Activated T-helper 1 cell treated with Interleukin-2 at 50 U/mL for 16 hours (primary cell): ENCODE measurements around the gene KLF12.

Experiments used
- DNase-seq: peaks from one replicate; pipeline ENCODE4 v3.0.0-alpha.2; 2020; ENCODE audit warnings: low read depth

KLF12 gene

GRCh38 chr13:74134221-74134776 lies at the start of gene KLF12:
Gene KLF12, minus strand, starts transcription at chr13:74134404.
- DNase-seq: peak; percentile 91

- no peak for DNase-seq
Observed at GRCh38 chr13:74182491-74182890, 48.3 kb upstream of the KLF12 start.

GRCh38 chr13:74174810-74175209 lies 40.6 kb upstream of the KLF12 start:
- no peak for DNase-seq

- no peak for DNase-seq
Observed at GRCh38 chr13:74173822-74174221, 39.6 kb upstream of the KLF12 start.

GRCh38 chr13:74171641-74172040 lies 37.4 kb upstream of the KLF12 start:
- no peak for DNase-seq

GRCh38 chr13:74169676-74170075 lies 35.5 kb upstream of the KLF12 start:
- no peak for DNase-seq

- DNase-seq: no peak
Observed at GRCh38 chr13:74168263-74168675, 34.1 kb upstream of the KLF12 start.

GRCh38 chr13:74166261-74167004 lies 32.2 kb upstream of the KLF12 start:
- no peak for DNase-seq

GRCh38 chr13:74162782-74163181 lies 28.6 kb upstream of the KLF12 start:
- no peak for DNase-seq

GRCh38 chr13:74162135-74162534 lies 27.9 kb upstream of the KLF12 start:
- DNase-seq: no peak

- no peak for DNase-seq
Observed at GRCh38 chr13:74158571-74159352, 24.6 kb upstream of the KLF12 start.

- no peak for DNase-seq
Observed at GRCh38 chr13:74158028-74158427, 23.8 kb upstream of the KLF12 start.

- no peak for DNase-seq
Observed at GRCh38 chr13:74154981-74155380, 20.8 kb upstream of the KLF12 start.

GRCh38 chr13:74153316-74153715 lies 19.1 kb upstream of the KLF12 start:
- no peak for DNase-seq

- no peak for DNase-seq
Observed at GRCh38 chr13:74151859-74152258, 17.7 kb upstream of the KLF12 start.

- no peak for DNase-seq
Observed at GRCh38 chr13:74148352-74148751, 14.1 kb upstream of the KLF12 start.

- DNase-seq: no peak
Observed at GRCh38 chr13:74145249-74145975, 11.2 kb upstream of the KLF12 start.

GRCh38 chr13:74144269-74144668 lies 10.1 kb upstream of the KLF12 start:
- DNase-seq: no peak

- DNase-seq: no peak
Observed at GRCh38 chr13:74142257-74142656, 8.1 kb upstream of the KLF12 start.

GRCh38 chr13:74138241-74138640 lies 4.0 kb upstream of the KLF12 start:
- no peak for DNase-seq

- peak; percentile 15 for DNase-seq
Observed at GRCh38 chr13:74136084-74136658, 2.0 kb upstream of the KLF12 start.
